ENCODE results near the gene IL32.

Gene IL32

DNA sequence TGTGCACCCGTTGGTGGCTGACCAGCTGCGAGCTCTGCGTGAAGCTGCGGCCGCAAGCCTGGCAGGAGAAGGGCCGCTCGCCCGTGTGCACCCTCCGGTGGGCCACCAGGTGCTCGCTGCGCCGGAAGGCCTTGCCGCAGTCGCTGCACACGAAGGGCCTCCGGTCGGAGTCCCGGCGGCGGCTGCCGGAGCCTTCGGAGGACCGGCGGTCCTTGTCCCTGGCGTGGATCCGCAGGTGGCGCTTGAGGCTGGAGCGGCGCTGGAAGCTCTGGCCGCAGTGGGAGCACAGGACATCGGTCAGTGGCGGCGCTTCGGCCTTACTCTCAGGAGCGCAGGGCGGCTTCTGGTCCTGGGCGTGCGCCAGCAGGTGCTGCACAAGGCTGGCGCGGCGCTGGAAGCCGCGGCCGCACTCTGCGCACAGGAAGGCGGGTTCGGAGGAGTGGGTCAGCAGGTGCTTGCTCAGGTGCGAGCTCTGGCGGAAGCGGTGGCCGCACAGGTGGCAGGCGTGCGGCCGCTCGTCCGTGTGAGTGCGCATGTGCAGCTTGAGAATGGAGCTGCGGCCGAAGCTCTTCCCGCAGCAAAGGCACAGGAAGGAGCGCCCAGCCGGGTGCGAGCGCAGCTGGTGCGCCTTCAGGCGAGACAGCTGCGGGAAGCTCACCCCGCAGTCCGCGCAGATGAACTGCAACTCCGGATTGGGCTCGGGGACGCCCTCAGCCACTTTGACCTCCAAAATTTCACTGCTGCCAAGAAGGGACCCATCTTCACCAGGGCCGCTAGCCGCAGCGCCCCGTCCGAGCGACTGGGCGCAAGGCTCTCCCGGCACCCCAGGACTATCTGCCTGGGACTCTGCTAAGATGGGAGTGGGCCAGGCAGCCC, 24.5 kb downstream of the IL32 start:
- no peak for DNase-seq (ENCODE audit: low spot score)

DNA sequence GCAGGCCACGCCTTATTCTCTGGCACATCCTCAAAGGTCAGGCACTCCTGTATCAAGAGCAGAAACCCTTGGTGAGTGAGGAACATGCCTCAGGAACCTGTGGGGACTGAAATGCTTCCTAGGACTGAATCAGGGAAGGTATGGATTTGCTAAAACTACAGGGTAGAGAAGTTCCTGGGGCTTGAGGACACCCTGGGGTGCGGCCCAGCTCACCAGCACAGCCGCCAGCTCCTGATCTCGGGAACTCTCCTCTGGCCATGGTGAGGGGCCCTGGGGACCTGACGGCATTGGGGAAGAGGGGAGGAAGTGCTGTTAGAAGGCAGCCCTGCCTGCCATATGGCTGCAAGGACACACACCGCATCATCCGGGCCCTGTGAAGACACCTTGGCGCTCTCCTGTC, 26.1 kb downstream of the IL32 start:
- DNase-seq (ENCODE audit: low spot score) = no peak

DNA sequence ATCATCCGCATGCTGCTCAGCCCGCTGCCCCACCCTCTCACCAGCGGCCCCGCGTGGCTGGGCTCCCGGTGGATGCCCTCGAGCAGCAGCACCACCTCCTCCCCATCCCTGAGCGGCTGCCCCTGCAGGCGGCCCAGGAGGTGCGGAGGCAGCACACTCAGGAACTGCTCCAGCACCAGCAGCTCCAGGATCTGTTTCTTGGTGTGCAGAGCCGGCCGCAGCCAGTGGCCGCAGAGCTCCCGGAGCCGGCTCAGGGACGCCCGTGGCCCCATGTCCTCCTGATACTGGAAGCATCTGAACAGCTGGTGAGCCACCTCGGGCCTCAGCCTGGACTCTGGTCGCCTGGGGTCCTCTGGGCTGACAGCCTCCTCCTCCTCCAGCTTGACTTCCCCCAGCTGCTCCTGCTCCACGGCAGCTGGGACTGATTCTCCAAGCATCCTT, 27.1 kb downstream of the IL32 start:
- no peak for DNase-seq (ENCODE audit: low spot score)

DNA sequence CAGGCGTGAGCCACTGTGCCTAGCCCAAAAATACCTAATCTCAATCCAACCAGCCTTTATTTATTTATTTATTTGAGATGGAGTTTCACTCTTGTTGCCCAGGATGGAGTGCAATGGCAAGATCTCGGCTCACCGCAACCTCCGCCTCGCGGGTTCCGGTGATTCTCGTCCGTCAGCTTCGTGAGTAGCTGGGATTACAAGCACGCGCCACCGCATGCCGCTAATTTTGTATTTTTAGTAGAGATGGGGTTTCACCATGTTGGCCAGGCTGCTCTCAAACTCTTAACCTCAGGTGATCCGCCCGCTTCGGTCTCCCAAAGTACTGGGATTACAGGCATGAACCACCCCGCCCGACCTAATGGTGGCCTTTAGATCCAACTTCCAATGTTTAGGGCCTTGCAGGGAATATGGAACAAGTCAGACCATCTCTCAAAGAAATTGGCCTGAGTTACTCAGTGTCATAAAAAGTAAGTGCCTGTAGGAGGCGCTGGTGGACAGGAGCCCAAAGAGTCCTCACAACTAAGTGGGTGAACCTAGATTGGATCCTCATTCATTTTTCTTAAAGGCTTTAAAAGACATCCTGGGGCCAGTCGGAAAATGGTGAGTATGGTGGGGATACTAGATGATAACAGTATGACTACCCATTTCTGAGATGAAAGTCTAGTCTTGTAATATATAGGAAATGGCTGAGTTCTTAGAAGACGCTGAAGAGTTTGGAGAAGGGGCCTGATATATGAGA, 29.0 kb downstream of the IL32 start:
- peak; percentile 41 for DNase-seq (ENCODE audit: low spot score)

DNA sequence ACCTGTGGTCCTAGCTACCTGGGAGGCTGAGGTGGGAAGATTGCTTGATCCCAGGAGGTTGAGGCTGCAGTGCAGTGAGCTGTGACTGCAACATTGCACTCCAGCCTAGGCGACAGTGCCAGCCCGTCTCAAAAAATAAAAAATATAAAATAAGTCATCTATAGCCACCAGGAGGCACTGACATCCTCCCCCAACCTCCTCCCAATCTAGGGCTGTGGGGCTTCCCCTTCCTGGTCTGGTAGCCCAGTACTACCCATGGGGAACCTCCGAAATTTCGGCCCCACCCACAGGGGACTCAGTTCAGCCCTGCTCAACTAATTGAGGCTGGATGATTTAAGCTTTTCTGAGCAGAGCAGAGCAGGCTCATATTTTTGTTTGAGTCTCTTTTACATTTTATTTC, 30.4 kb downstream of the IL32 start:
- DNase-seq (ENCODE audit: low spot score) = no peak

DNA sequence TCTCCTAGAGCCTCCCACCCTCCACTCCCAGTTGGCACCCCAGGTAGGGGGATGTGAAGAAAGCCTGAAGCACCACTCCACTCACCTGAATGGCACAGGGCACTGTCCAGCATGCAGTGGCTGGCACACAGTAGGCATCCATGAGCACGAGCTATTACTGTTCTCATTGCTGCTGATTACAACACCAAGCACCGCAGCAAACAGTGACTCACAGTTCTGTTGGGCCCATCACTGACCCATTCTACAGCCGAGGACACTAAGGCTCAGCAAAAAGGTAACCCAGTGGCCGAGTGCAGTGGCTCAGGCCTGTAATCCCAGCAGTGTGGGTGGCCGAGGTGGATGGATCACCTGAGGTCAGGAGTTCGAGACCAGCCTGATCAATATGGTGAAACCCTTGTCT, 30.9 kb downstream of the IL32 start:
- no peak for DNase-seq (ENCODE audit: low spot score)

DNA sequence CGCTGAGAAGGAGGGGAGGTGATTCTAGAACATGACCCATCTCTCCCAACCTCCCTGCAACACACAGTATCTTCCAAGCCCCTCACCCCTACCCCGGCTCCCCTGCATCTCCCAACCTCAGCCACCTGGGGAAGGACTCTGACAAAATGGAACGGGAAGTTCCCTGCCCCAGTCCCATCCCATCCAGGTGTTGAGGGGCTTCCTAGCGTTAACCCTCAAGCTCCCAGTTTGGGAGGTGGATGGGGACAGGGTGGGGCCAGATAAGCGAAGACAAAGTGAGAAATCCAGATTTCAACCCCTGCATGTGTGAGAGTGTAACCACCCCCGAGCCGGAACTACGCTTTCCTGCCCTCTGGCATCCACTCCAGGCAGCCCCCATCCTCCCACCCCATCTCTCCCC, 31.8 kb downstream of the IL32 start:
- DNase-seq (ENCODE audit: low spot score) = no peak

DNA sequence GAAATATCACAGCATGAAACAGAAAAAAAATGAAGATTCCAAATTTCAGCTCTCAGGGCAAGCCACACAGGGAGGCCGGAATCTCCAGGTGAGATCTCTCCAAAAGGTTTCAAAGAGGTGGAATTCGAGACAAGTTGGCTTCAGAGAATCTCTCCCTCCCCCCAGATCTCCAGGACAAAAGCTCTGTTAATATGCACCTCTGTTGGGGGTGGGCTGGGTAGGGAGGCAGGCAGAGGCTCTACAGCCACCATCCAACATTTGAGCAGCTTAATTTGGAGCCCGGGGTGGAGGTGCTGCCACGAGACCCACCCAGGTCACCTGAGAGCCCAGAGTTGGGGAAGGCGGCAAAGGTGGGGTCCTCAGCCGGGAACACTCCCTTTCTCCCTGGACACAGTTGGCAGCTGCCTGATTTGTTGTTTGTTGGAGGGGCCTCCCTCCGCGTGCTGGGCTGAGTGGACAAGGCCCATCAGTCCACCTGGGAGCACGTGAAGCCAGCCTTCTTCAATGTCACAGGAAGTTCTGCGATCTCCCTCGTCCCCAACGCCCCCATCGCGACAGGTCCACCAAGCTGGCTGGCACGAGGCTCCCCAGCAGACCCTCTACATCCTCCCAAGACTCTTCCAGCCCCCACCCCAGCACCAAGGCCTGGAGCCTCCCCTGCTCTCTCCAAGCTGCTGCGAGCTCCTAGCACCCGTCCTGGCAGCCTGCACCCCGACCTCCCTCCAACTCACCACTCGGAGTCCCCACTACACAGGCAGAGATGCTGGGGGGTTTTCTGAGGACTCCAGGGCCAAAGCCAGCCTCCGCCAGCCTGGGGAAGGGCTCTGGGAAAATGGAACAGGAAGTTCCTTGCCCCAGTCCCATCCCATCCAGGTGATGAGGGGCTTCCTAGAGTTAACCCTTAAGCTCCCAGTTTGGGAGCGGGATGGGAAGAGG, 33.3 kb downstream of the IL32 start, which contains the start of gene ZSCAN10:
TSS of gene ZSCAN10 (minus strand) at position 836 of the 936 bp plus-strand sequence. CDS start 6,357 bp downstream, outside the sequence.
- no peak for DNase-seq (ENCODE audit: low spot score)

DNA sequence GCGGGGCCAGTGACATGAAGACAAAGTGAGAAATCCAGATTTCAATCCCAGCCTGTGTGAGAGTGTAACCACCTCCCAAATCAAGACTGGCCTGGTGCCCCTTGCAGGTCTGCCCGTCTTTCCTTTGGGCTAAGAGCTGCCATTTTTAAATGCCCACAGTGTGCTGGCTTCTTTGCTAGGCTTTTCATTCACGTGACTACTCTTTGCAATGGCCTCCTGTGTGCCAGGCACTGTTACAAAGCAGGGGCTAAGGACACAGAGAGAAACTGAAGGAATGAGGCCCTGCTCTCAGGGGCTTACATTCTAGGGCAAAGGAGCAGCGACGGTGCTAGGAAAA, 33.9 kb downstream of the IL32 start:
- DNase-seq (ENCODE audit: low spot score) = no peak

DNA sequence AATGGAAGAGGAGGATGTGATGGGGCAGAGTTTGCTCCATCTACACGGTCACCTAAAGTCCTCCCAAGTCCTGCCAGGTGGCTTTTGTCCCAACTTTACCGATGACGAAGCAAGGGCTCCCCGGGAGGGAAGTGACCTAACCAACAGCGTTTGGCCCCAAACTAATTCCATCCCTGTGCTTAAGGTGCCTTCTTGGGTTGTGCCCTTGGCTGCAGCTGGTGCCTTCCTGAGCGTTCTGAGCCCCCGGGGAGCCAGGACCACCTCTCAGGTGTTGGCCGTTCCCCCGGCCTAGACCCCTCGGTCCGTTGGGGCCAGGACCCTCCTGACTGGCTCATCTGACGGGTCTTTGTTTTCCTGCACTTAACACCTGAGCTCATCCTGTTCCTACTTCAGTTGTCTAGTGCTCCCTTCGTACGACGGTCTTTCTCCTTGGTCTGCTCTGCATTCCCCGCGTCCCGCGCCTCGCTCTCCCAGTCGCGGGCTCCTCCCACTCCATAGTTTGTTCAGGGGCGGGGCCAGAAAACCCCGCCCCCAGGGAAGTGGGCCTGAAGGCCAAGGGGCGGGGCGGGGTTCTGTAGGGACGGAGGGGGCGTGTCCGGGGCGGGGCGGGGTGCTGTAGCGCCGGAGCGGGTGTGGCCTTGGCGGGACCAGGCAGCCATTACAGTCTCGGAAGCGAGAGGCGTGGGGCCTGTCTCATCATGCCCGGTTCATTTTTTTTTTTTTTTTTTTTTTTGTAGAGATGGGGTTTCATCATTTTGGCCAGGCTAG, 34.5 kb downstream of the IL32 start:
- DNase-seq (ENCODE audit: low spot score) = peak; percentile 75

DNA sequence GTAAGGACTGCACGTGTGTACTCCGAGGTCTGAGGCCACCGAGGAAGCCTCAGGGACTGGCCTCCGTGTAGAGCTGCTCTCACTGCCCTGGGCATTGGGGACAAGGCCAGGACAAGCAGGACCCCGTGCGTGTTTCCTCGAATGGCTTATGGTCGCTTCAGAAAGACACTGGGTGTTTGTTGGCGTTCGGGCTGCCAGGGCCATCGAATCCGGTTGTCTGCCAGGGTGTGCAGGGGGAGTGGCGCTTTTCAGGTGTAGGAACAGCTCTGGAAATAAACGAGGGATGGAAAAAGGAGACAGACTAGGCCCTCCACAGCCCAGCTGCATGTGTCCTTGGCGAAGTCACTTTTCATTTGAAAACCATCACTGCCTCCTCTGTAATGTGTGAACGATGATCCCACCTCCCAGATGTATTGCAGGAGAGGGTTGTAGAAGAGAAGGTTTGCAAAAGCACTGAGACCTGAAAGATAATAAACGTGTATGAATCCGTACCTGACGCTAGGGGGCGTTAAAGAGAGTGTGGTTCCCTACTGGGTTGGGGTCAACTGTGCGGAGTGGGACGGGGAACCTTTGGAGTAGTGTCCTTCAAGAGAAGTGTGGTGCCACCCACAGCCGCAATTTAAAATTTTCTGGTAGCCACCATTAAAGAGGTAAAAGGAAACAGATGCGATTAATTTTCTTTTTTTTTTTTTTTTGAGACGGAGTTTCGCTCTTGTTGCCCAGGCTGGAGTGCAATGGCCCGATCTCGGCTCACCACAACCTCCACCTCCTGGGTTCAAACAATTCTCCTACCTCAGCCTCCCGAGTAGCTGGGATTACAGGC, 35.8 kb downstream of the IL32 start:
- peak; percentile 47 for DNase-seq (ENCODE audit: low spot score)

DNA sequence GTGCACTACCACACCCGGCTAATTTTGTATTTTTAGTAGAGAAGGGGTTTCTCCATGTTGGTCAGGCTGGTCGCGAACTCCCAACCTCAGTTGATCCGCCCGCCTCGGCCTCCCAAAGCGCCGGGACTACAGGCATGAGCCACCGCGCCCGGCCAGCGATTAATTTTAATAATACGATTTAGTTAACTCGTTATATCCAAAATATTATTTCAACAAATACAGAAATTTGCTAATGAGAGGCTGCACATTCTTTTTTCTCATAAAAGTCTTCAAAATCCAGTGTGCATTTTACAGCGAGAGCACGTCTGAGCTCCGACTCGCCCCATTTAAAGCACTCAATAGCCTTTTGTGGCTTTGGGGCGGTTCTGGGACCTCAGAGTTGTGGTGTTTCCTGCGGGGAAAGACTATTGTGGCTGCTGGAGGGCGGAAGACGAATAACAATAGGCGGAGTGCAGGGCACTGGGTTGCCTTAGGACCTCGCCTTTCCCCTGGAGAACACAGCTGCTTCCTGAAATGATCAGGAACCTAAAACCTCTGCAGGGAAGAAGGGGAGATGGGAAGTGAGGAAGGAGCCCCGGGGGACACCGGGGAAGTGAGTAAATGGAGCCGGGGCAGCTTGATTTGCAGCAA, 36.5 kb downstream of the IL32 start:
- DNase-seq (ENCODE audit: low spot score) = no peak

DNA sequence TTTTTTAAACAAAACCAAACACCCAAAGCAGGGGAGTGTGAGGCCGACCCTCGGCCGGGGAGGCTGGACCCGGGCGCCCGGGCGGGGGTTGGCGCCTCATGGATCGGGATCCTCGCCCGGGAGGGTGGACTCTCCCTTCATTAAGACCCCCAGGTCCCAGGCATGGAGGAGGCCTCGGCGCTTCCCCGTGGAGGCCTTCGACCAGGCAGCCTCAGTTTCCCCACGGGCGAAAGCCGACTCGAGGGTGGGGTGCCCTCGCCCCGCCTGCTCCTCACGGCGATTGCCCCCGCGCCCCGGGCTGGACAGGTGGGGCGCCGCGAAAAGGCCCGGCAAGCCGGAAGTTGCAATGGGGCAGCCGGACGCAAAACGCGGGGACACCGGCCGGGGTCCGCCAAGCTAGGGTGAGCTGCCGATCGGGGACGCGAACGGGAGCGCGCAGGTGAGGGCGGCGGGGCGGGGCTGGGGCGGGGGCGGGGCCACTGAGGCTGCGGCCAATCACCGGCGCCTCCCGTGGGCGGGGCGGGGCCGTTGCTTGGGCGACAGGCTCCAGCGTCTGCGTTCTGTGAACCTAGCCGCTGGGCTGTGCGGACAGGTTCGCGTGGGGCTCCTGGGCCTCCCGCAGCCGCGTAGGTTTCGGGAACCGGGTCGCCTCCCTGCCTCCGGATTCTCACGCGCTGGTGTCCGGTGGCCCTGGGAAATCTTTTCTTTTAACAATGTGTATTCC, 40.9 kb downstream of the IL32 start:
- peak; percentile 94 for DNase-seq (ENCODE audit: low spot score)

DNA sequence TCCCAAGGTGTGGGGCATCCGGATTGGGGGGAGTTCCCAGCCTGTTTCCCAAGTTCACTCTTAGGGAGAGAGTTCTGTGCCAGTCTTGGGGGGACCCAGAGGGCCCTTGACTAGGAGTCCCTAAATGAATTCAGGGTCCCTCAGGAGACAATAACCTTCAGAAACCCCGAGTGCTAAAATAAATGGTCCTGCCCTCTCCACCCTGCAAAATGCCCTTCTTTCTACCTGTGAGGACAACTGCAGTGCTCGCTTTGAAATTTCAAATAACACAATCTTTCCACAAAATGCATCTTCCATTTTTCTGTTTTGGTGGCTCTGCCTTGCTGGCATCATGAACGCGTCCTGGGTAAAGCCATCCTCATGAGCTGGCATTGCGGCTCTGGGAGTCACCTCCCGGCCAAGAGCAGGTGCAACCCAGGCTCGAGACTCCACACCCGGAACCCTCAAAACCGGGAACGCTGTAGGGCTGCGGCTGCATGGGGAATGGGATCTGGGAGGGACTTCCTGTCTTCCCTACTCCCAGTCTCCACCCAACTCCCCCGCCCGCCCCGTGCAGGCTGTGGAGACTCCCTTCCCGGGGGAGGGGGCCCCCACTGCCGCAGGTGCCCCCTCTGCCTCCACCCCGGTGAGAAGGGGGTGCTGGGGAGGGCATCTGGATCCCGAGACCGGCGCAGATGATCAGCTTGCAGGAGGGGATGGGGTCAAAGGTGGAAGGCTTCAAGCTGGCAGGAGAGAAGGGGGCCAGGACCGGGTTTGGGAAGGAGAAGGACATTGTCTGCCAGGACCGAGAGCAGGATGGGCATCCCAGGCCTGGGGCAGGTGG, 46.8 kb downstream of the IL32 start, which contains the start of gene ZNF205:
TSS of gene ZNF205 (plus strand) at position 529 of the 823 bp plus-strand sequence. CDS start 845 bp downstream, outside the sequence.
- peak; percentile 85 for DNase-seq (ENCODE audit: low spot score)

DNA sequence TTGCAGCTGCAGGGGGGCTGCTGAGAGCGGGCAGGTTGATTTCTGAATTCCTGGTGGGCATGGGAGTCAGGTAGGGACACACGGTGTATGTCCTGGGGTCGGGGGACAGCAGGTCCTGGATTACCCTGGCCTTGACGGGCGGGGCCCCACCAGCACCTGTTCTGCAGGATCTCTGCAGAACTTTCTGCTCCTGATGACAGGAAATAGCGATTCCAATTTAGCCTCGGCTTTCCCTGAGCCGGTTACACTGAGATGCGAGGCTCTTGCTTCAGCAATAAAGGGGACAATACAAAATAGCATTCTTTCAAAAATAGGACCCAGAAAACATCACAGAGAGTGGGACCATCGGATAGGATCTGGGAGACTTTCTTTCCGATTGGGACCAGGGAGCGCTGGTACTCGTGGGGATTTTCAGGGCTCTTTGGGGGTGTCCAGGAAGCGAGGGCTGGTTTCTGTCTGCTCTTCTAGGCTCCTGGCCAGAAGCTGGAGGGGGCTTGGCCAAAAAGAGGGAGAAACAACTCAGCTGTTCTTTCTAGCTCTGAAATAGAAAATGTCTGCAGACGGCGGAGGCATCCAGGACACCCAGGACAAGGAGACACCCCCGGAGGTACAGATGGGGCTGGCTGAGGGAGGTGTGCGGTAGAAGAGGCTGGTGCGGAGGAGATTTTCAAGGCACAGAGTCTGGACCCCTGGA, 47.6 kb downstream of the IL32 start:
- no peak for DNase-seq (ENCODE audit: low spot score)

DNA sequence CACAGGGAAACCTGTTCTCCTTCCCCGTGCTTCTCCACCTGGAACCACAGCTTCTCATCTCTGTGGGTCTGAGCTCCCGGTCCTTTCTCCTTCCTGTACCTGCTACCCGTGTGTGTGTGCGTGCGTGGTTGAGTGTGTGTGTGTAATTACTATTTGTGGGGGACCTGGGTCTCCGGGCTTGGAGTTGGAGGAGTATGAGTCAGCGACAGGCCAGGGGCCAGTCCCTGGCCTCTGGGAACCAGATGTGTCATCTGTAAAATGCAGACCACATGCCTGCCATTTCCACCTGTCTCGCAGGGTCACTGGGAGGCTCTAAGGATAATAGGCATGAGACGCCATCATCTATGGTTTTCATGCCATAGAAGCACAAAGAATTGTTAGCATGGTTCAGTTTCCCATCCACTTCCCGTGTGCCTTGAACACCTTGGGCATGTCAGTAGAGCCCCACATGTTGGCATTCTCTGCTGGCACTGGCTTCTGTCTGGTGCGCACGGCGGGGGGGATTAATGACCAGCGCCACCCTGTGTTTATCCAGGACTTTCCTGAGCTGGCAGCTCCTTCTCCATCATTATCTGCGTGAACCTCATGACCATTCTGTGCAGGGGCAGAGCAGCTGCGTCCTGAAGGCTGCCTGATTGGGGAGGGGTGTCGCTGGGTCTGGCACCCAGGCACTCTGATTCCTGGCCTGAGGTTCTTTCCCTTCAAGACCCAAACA, 48.5 kb downstream of the IL32 start:
- DNase-seq (ENCODE audit: low spot score) = peak; percentile 85

DNA sequence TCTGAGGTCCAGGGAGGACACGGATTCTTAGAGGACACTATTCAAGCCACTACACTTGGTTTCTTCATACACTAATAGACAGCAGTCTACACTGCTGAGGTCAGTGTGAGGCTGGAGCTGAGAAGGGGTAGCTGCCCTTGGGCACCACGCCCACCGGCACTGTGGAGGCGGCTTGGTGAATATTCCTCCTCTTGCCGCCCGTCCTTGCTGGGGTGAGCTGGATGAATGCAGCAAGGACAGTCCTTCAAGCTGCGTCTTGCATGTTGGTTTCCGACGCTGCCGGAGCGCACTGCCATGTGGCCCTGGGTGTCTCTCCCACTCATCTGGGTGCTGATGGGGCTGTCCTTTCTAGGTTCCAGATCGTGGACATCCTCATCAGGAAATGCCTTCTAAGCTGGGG, 49.6 kb downstream of the IL32 start:
- no peak for DNase-seq (ENCODE audit: low spot score)

All from kidney tubule cell (primary cell).